Measurements from ENCODE around the gene ATP5F1C. TPM values are rescaled to one million over a fixed set of nuclear protein-coding genes. Genes with fewer than 3 reads are reported as not detected.
"Not testable (repeated sequence)": the region's sequence is repeated elsewhere in the genome, so short reads cannot be mapped to it uniquely, and the experiment has no call there.

The ATP5F1C gene
- total RNA-seq, 4 donors from 2014 or later = 174 to 218 (median 205) TPM

DNA sequence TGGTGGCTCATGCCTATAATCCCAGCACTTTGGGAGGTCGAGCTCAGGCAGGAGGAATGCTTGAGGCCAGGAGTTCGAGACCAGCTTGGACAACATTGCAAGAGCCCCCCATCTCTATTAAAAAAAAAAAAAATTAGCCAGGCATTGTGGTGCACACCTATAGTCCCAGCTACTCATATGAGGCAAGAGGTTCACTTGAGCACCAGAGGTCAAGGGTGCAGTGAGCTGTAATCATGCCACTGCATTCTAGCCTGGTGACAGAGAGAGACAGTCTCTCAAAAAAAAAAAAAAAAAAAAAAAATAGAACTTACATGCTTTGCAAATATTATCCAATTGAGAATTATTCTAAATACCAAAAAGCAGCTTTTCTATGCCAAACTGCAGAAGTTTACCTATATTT, 11.2 kb upstream of the ATP5F1C start:
- DNase-seq (ENCODE audit: low spot score) = no peak
- no peak for ATAC-seq (ENCODE audit: low FRiP score)
- TF ChIP-seq, protein P1, sequence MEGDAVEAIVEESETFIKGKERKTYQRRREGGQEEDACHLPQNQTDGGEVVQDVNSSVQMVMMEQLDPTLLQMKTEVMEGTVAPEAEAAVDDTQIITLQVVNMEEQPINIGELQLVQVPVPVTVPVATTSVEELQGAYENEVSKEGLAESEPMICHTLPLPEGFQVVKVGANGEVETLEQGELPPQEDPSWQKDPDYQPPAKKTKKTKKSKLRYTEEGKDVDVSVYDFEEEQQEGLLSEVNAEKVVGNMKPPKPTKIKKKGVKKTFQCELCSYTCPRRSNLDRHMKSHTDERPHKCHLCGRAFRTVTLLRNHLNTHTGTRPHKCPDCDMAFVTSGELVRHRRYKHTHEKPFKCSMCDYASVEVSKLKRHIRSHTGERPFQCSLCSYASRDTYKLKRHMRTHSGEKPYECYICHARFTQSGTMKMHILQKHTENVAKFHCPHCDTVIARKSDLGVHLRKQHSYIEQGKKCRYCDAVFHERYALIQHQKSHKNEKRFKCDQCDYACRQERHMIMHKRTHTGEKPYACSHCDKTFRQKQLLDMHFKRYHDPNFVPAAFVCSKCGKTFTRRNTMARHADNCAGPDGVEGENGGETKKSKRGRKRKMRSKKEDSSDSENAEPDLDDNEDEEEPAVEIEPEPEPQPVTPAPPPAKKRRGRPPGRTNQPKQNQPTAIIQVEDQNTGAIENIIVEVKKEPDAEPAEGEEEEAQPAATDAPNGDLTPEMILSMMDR (IDR thresholded peaks at IDR 0.05) = no peak

DNA sequence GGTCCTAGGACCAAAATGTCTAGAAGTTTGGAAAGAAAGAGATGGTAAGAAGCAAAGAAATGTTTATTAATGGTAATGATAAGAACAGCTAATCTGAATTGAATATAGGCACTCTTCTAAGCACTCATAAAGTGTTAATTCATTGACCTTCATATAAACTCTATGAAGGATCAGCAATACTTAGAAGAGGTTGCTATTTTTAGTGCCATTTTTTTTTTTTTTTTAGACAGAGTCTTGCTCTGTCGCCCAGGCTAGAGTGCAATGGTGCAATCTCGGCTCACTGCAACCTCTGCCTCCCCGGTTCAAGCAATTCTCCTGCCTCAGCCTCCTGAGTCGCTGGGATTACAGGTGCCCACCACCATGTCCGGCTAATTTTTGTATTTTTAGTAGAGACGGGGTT, 5.8 kb upstream of the ATP5F1C start:
- DNase-seq (ENCODE audit: low spot score); ATAC-seq (ENCODE audit: low FRiP score): not testable (repeated sequence)

DNA sequence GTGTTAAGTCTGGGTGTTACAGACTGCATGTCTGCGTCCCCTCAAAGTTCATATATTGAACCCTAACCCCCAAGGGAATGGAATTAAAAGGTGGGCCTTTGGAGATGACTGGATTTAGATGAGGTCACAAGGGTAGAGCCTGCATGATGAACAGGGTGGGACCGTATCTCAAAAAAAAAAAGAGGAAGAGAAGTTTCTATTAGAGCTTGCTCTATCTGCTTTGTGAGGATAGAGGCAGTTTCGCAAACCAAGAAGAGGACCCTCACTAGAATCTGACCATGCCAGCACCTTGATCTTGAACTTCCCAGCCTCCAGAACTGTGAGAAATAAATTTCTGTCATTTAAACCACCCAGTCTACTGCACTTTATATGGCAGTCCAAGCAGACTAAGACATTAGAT, 1.5 kb upstream of the ATP5F1C start:
- no peak for ATAC-seq (ENCODE audit: low FRiP score)

DNA sequence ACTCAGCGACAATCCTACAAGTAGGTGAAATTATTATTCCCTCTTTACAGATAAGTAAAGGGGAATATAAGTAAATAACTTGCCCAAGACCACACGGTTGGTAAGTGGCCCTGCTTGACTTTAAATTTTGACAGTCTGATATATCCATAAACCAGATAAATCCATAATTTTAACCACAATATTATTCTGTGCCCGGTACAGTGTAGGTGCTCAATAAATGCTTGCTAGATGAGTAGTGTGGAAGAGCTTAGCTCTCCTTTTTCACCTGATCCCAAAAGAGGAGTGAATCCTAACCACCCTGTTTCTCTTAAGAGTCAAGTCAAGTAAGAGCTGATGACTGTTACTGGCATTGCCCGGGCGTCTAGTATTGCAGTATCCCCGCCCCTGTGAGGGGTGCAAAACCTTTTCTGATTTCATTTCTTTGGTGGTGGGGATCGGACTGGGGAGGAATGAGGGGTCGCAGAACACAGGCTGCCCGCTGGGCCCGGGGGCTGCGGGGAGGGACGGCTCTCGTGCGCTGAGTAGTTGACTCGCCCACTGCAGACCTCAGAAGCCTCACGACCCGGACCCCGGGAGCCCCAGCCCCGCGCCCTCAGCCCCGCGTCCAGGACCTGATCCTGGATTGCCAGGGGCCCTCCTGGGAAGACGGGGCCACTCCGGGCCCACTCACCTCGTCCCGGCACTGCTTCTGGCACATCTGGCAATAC, 674 bp upstream of the ATP5F1C start:
- DNase-seq (ENCODE audit: low spot score) = no peak
- TF ChIP-seq, protein P1 (IDR thresholded peaks at IDR 0.05) = no peak
- peak; percentile 38 for ATAC-seq (ENCODE audit: low FRiP score)

More for the DNA sequence above, 1.5 kb upstream of the ATP5F1C start:
- DNase-seq (ENCODE audit: low spot score) = no peak
- TF ChIP-seq, protein P1 (IDR thresholded peaks at IDR 0.05) = no peak

DNA sequence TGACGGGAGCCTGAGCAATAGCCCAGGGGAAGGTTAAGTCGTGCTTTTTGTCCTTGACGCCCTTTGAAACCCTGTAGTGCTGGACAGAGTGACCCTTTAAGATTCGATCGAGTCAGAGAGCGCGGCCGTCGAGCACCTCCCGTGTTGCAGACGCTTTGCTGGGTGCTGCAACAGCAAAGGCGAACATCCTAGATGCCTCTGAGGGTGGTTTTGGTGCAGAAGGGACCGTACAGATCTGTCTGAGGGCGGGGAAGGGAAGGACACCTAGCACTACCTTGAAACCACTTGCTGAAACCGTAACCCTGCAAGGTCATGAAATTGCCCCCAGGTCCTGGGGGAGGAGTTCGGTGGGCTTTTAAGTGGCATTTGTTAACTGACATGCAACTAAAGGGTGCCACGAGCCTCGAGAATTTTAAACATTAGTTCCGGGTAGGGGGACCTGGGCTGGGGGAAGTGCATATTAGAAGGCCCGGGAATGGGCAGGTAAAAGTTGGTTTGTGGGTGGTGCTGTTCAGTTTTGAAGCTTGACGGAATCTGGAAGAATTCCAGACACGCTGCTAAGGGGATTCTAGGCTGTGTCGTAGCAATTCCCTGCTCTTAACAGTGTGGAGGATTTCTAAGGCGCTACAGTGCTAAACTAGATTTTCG, 786 bp downstream of the ATP5F1C start:
- TF ChIP-seq, protein P1 (IDR thresholded peaks at IDR 0.05) = no peak
- DNase-seq (ENCODE audit: low spot score) = no peak
- peak; percentile 1 for ATAC-seq (ENCODE audit: low FRiP score)

DNA sequence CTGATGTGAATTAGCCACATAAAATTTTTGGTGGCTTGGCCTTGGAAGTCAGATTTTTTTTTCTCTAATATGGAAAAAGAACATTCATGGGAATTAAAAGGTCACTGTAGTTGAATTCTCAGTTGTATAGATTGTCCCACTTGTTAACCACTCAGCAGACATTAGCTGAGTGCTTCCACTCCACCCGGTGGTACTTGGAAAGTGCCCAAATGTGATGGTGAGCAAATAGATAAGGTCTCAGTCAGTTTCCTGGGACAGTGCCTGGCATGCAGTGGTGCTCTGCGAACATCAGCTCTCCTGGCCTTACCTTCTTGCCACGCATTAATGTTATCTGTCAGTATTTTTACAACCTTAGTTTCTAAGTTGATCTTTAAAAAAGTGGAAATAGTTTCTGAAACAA, 1.4 kb downstream of the ATP5F1C start:
- no peak for DNase-seq (ENCODE audit: low spot score)
- TF ChIP-seq, protein P1 (IDR thresholded peaks at IDR 0.05) = no peak
- ATAC-seq (ENCODE audit: low FRiP score) = no peak

DNA sequence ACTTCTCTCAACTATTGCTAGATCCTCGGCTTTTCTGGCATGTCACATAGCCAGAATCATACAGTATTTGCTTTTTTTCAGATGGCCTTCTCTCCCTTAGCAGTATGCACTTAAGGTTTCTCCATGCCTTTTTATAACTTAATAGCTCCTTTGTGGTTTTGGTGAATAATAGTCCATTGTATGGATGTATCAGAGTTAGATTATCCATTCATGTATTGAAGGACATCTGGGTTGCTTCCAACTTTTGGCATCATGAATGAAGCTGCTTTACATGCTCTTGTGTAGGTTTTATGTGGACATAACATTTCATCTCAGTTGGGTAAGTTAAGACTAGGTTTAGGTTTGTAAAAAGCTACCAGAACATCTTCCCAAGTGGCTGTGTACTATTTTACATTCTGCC, 4.6 kb downstream of the ATP5F1C start:
- DNase-seq (ENCODE audit: low spot score) = no peak
- no peak for ATAC-seq (ENCODE audit: low FRiP score)
- TF ChIP-seq, protein P1 (IDR thresholded peaks at IDR 0.05) = no peak
